ENCODE measurements around the gene HOXB8.
A peak's percentile ranks its signal among the peaks of the same experiment; 100 is the strongest.

HOXB8 gene

GRCh38 chr17:48610282-48611211 lies 4.5 kb downstream of the HOXB8 start, which contains the start of gene HOXB7:
TSS of gene HOXB7 (minus strand) at chr17:48611017. CDS start at chr17:48610918, 99 bp downstream.
- no peak for DNase-seq

- no peak for DNase-seq
Measured at GRCh38 chr17:48609759-48610281, 5.3 kb downstream of the HOXB8 start.

- DNase-seq, result no peak
Measured at GRCh38 chr17:48609033-48609432, 6.1 kb downstream of the HOXB8 start.

- no peak for DNase-seq
Measured at GRCh38 chr17:48608494-48608834, 6.6 kb downstream of the HOXB8 start.

GRCh38 chr17:48606892-48607614 lies 8.0 kb downstream of the HOXB8 start:
- DNase-seq, result no peak

GRCh38 chr17:48605991-48606891 lies 8.9 kb downstream of the HOXB8 start:
- no peak for DNase-seq

GRCh38 chr17:48605409-48605919 lies 9.6 kb downstream of the HOXB8 start:
- no peak for DNase-seq

- no peak for DNase-seq
Measured at GRCh38 chr17:48604770-48605329, 10.2 kb downstream of the HOXB8 start, which contains the start of gene HOXB6. TSS of gene HOXB6 (minus strand) at chr17:48604986. CDS start at chr17:48598150, 6,836 bp downstream.

- DNase-seq, result no peak
Measured at GRCh38 chr17:48603959-48604769, 10.9 kb downstream of the HOXB8 start.

- DNase-seq, result no peak
Measured at GRCh38 chr17:48601539-48602425, 13.3 kb downstream of the HOXB8 start.

- no peak for DNase-seq
Measured at GRCh38 chr17:48601207-48601538, 13.9 kb downstream of the HOXB8 start.

- DNase-seq, result no peak
Measured at GRCh38 chr17:48600244-48601098, 14.6 kb downstream of the HOXB8 start.

- DNase-seq, result no peak
Measured at GRCh38 chr17:48599354-48599753, 15.7 kb downstream of the HOXB8 start.

- DNase-seq, result no peak
Measured at GRCh38 chr17:48598736-48599135, 16.4 kb downstream of the HOXB8 start.

GRCh38 chr17:48597778-48598631 lies 17.1 kb downstream of the HOXB8 start:
- no peak for DNase-seq

GRCh38 chr17:48597528-48597777 lies 17.6 kb downstream of the HOXB8 start:
- no peak for DNase-seq

GRCh38 chr17:48596735-48597527 lies 18.2 kb downstream of the HOXB8 start:
- DNase-seq, result peak; percentile 83
